C4-2B (cell line): ENCODE measurements around the gene RGS2.

Experiments used
- ZFX ChIP-seq: fragments of 450-650 bp; IDR thresholded peaks from 2 replicates; pipeline ENCODE4 v1.6.1; 2017
- TF ChIP-seq, protein P1 (sequence below): fragments of 450-650 bp; conservative IDR thresholded peaks from 2 replicates; pipeline ENCODE4 v1.5.1; 2017; ENCODE audit warnings: mild to moderate bottlenecking

DNA sequence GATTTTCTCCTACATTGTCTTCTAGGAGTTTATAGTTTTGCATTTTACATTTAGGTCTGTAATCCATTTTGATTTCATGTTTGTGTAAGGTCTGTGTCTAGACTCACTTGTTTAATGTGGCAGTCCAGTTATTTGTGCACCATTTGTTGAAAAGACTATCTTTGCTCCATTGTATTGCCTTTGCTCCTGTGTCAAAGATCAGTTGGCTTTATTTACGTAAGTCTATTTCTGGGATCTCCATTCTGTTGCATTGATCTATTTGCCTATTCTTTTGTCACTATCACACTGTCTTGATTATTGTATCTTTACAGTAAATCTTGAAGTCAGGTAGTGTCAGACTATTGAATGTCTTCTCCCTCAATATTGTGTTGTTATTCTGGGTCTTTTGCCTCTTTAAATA, 49.7 kb upstream of the RGS2 start:
- TF ChIP-seq, protein P1, sequence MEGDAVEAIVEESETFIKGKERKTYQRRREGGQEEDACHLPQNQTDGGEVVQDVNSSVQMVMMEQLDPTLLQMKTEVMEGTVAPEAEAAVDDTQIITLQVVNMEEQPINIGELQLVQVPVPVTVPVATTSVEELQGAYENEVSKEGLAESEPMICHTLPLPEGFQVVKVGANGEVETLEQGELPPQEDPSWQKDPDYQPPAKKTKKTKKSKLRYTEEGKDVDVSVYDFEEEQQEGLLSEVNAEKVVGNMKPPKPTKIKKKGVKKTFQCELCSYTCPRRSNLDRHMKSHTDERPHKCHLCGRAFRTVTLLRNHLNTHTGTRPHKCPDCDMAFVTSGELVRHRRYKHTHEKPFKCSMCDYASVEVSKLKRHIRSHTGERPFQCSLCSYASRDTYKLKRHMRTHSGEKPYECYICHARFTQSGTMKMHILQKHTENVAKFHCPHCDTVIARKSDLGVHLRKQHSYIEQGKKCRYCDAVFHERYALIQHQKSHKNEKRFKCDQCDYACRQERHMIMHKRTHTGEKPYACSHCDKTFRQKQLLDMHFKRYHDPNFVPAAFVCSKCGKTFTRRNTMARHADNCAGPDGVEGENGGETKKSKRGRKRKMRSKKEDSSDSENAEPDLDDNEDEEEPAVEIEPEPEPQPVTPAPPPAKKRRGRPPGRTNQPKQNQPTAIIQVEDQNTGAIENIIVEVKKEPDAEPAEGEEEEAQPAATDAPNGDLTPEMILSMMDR: no peak
- no peak for TF ChIP-seq ZFX
